ENCODE results near the gene TRIM13. TPM values are rescaled to one million over a fixed set of nuclear protein-coding genes. Genes with fewer than 3 reads are reported as not detected.

The TRIM13 gene
- total and polyA plus RNA-seq, 2 donors (not counting 1 experiment from before 2014, with no cell fraction given), result 28.9 to 45.9 TPM

- no peak overlapping the region for H3K27ac Mint-ChIP-seq
- H3K79me2 ChIP-seq (ENCODE audit: control insufficient read depth, insufficient read depth, low read length), result no peaks in the 10 kb centered on the region
- H3K4me1 Mint-ChIP-seq, result peaks cover 2% of the 10 kb centered on the region
- H3K9me3 ChIP-seq (ENCODE audit: control extremely low read depth in 1 of 3, control insufficient read depth in 2 of 3, insufficient read depth in 1 of 3, low read length in 2 of 3), result no peaks in the 10 kb centered on the region
- intact Hi-C loops (cut with micrococcal nuclease), result no loop called here
- no peaks in the 10 kb centered on the region for H4K20me1 ChIP-seq (ENCODE audit: control insufficient read depth, insufficient read depth, low read length, poor library complexity, severe bottlenecking)
- H3K9me3 Mint-ChIP-seq (ENCODE audit: insufficient read depth), result no peaks in the 10 kb centered on the region
- no peaks in the 10 kb centered on the region for H3K27me3 ChIP-seq (replicated peaks in 1 of 4; ENCODE audit: control extremely low read depth in 1 of 4, control insufficient read depth in 3 of 4, insufficient read depth in 4 of 4, low read length in 3 of 4)
- no peak for ATAC-seq (ENCODE audit: low read depth)
- H3K27me3 Mint-ChIP-seq, result no peaks in the 10 kb centered on the region
- H3K4me3 Mint-ChIP-seq, result no peak overlapping the region
- TF ChIP-seq EZH2 (IDR thresholded peaks at IDR 0.05; ENCODE audit: borderline replicate concordance, insufficient read depth, low read depth, low read length, poor library complexity, severe bottlenecking) (no peak), CTCF (IDR thresholded peaks at IDR 0.05) (no peak)
- H2AFZ ChIP-seq (ENCODE audit: insufficient read depth, low read depth, low read length, poor library complexity, severe bottlenecking), result no peak overlapping the region
- no peaks in the 10 kb centered on the region for H3K4me1 ChIP-seq (ENCODE audit: control insufficient read depth in 2 of 2, insufficient read depth in 2 of 2, low read length in 2 of 2)
- ChIA-PET CTCF (no interaction called here), POLR2A (no interaction called here)
- H3K4me2 ChIP-seq (replicated peaks; ENCODE audit: low read depth, low read length, poor library complexity, severe bottlenecking), result no peak overlapping the region
- no peak overlapping the region for H3K27ac ChIP-seq (ENCODE audit: low read length in 2 of 2)
- no peak overlapping the region for H3K4me3 ChIP-seq (ENCODE audit: control extremely low read depth in 1 of 5, extremely low read depth in 1 of 5, insufficient read depth in 1 of 5, low read depth in 2 of 5, low read length in 4 of 5)
- no peak for DNase-seq
- 100% methylated on average over 1 of the region's 2 CpGs for WGBS (ENCODE audit: insufficient coverage)
- H3K36me3 ChIP-seq (replicated peaks in 1 of 2; ENCODE audit: control extremely low read depth in 1 of 2, control insufficient read depth in 1 of 2, extremely low read depth in 1 of 2, insufficient read depth in 2 of 2, low read length in 1 of 2), result no peaks in the 10 kb centered on the region
- no peak overlapping the region for H3K9ac ChIP-seq (ENCODE audit: low read length)
Observed at GRCh38 chr13:49954674-49955455, 42.0 kb upstream of the TRIM13 start.

- DNase-seq (no peak), ATAC-seq (ENCODE audit: low read depth) (no peak)
- no peaks in the 10 kb centered on the region for H3K9me3 ChIP-seq (ENCODE audit: control extremely low read depth in 1 of 3, control insufficient read depth in 2 of 3, insufficient read depth in 1 of 3, low read length in 2 of 3)
- H3K4me2 ChIP-seq (replicated peaks; ENCODE audit: low read depth, low read length, poor library complexity, severe bottlenecking), result no peak overlapping the region
- CTCF ChIA-PET, result no interaction called here
- no peaks in the 10 kb centered on the region for H3K4me1 ChIP-seq (ENCODE audit: control insufficient read depth in 2 of 2, insufficient read depth in 2 of 2, low read length in 2 of 2)
- peaks cover 3% of the 10 kb centered on the region for H3K9me3 Mint-ChIP-seq (ENCODE audit: insufficient read depth)
- no peaks in the 10 kb centered on the region for H3K27me3 Mint-ChIP-seq
- H3K79me2 ChIP-seq (ENCODE audit: control insufficient read depth, insufficient read depth, low read length), result no peaks in the 10 kb centered on the region
- no peak overlapping the region for H3K27ac Mint-ChIP-seq
- intact Hi-C loops (cut with micrococcal nuclease), result no loop called here
- no peaks in the 10 kb centered on the region for H3K36me3 ChIP-seq (replicated peaks in 1 of 2; ENCODE audit: control extremely low read depth in 1 of 2, control insufficient read depth in 1 of 2, extremely low read depth in 1 of 2, insufficient read depth in 2 of 2, low read length in 1 of 2)
- TF ChIP-seq EZH2 (IDR thresholded peaks at IDR 0.05; ENCODE audit: borderline replicate concordance, insufficient read depth, low read depth, low read length, poor library complexity, severe bottlenecking), result no peak
- TF ChIP-seq CTCF (IDR thresholded peaks at IDR 0.05), result no peak
- no peaks in the 10 kb centered on the region for H3K27me3 ChIP-seq (replicated peaks in 1 of 4; ENCODE audit: control extremely low read depth in 1 of 4, control insufficient read depth in 3 of 4, insufficient read depth in 4 of 4, low read length in 3 of 4)
- H2AFZ ChIP-seq (ENCODE audit: insufficient read depth, low read depth, low read length, poor library complexity, severe bottlenecking), result no peak overlapping the region
- H3K4me3 ChIP-seq (ENCODE audit: control extremely low read depth in 1 of 5, extremely low read depth in 1 of 5, insufficient read depth in 1 of 5, low read depth in 2 of 5, low read length in 4 of 5), result no peak overlapping the region
- H3K4me1 Mint-ChIP-seq, result peaks cover 2% of the 10 kb centered on the region
- WGBS (ENCODE audit: insufficient coverage), result 100% methylated on average over 3 of the region's 3 CpGs
- POLR2A ChIA-PET, result interaction anchor here (0.6 kb wide), 1 partner anchor 648 kb away, joined by 3 read pairs; no protein-coding TSS in a partner anchor
- H3K4me3 Mint-ChIP-seq, result no peak overlapping the region
- no peak overlapping the region for H3K27ac ChIP-seq (ENCODE audit: low read length in 2 of 2)
- no peaks in the 10 kb centered on the region for H4K20me1 ChIP-seq (ENCODE audit: control insufficient read depth, insufficient read depth, low read length, poor library complexity, severe bottlenecking)
- no peak overlapping the region for H3K9ac ChIP-seq (ENCODE audit: low read length)
Observed at GRCh38 chr13:49956131-49956530, 40.7 kb upstream of the TRIM13 start.
